Dedifferentiated amniotic fluid mesenchymal stem cell (primary cell): ENCODE results near the gene MAP1S.

ENCODE experiments used
- DNase-seq: peaks from one replicate; pipeline ENCODE4 v3.0.0-alpha.2; 2016; ENCODE audit errors: extremely low spot score

Gene MAP1S

GRCh38 chr19:17718947-17719711 lies at the start of gene MAP1S:
TSS of gene MAP1S (plus strand) at chr19:17719480. CDS start at chr19:17719503, 23 bp downstream.
- DNase-seq: no peak

- DNase-seq: no peak
Measured at GRCh38 chr19:17671906-17672305, 47.4 kb upstream of the MAP1S start.

GRCh38 chr19:17673937-17674799 lies 45.1 kb upstream of the MAP1S start:
- no peak for DNase-seq

GRCh38 chr19:17676295-17676694 lies 43.0 kb upstream of the MAP1S start:
- DNase-seq: no peak

- no peak for DNase-seq
Measured at GRCh38 chr19:17677002-17677401, 42.3 kb upstream of the MAP1S start.

GRCh38 chr19:17678836-17679235 lies 40.4 kb upstream of the MAP1S start:
- DNase-seq: no peak

GRCh38 chr19:17679526-17680229 lies 39.6 kb upstream of the MAP1S start:
- no peak for DNase-seq

- DNase-seq: peak; percentile 22
Measured at GRCh38 chr19:17680230-17680722, 39.0 kb upstream of the MAP1S start.

GRCh38 chr19:17681505-17682125 lies 37.7 kb upstream of the MAP1S start:
- DNase-seq: no peak

- DNase-seq: no peak
Measured at GRCh38 chr19:17682273-17682672, 37.0 kb upstream of the MAP1S start.

GRCh38 chr19:17683078-17683477 lies 36.2 kb upstream of the MAP1S start:
- no peak for DNase-seq

GRCh38 chr19:17684256-17684655 lies 35.0 kb upstream of the MAP1S start:
- no peak for DNase-seq

- DNase-seq: no peak
Measured at GRCh38 chr19:17685451-17686022, 33.7 kb upstream of the MAP1S start.

GRCh38 chr19:17686023-17686521 lies 33.2 kb upstream of the MAP1S start:
- no peak for DNase-seq

- no peak for DNase-seq
Measured at GRCh38 chr19:17686592-17687024, 32.7 kb upstream of the MAP1S start.

- DNase-seq: no peak
Measured at GRCh38 chr19:17687141-17687856, 32.0 kb upstream of the MAP1S start.

- DNase-seq: no peak
Measured at GRCh38 chr19:17687857-17688784, 31.2 kb upstream of the MAP1S start, which contains the start of gene UNC13A. TSS of gene UNC13A (minus strand) at chr19:17688354. CDS start at chr19:17688199, 155 bp downstream.

- no peak for DNase-seq
Measured at GRCh38 chr19:17688853-17689595, 30.3 kb upstream of the MAP1S start.
